Measurements from ENCODE around the gene FAM184B.

FAM184B gene

DNA sequence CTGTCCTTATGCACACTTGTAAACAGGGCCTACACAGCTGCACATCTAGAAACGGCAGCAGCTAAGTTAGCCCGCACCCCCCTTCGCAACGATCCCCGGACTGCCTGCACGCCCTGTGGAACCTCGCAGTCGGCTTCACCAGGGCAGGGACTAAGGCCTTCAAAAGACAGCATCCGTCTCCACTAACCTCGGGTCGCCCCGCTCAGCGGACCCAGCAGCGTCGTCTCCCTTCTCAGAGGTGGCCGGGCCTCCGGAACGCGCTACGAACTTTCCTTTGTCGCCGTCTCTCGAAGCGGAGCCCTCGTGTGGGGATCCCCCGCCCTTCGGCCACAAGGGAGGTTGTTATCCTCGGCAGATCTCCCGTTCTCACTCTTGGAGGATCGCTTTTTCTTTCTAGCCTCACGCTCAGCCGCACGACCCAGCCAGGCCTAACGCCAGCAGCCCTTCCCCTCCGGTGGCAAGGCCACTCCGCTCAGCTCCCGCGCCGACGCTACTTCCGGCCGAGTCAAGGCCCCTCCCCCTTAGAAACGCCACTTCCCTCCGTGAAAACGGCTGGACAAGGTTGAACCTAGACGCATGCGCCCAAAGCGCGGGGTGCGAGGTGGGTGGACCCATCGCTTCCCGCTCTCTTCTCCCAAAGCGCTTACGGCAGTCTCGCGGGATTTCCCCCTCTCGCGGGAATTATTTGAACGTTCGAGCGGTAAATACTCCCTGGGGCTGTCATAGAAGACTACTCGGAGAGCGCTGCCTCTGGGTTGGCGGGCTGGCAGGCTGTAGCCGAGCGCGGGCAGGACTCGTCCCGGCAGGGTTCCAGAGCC, 29.0 kb upstream of the FAM184B start, which contains the start of the genes DCAF16 and NCAPG (continued):
- TF ChIP-seq, protein P1, sequence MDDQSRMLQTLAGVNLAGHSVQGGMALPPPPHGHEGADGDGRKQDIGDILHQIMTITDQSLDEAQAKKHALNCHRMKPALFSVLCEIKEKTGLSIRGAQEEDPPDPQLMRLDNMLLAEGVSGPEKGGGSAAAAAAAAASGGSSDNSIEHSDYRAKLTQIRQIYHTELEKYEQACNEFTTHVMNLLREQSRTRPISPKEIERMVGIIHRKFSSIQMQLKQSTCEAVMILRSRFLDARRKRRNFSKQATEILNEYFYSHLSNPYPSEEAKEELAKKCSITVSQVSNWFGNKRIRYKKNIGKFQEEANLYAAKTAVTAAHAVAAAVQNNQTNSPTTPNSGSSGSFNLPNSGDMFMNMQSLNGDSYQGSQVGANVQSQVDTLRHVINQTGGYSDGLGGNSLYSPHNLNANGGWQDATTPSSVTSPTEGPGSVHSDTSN (CRISPR knock-in tag; IDR thresholded peaks at IDR 0.05) = peak; percentile 74
- TF ChIP-seq ZNF311 (tag by site-specific recombination; IDR thresholded peaks at IDR 0.05; ENCODE audit: borderline replicate concordance) (no peak), ZNF585B (tag by site-specific recombination; IDR thresholded peaks at IDR 0.05) (no peak), BCL11A (tag by site-specific recombination; IDR thresholded peaks at IDR 0.05; ENCODE audit: low read depth) (no peak), SP3 (tag by site-specific recombination; IDR thresholded peaks at IDR 0.05) (peak; percentile 56), KLF8 (tag by site-specific recombination; IDR thresholded peaks at IDR 0.05) (0 out of 2 replicates have a peak, but pooled peaks have one; percentile 48), ZNF501 (tag by site-specific recombination; IDR thresholded peaks at IDR 0.05) (peak; percentile 70), ZNF514 (tag by site-specific recombination; IDR thresholded peaks at IDR 0.05) (no peak), ZNF341 (tag by site-specific recombination; IDR thresholded peaks at IDR 0.05; ENCODE audit: low read depth) (peak; percentile 70), GLIS1 (tag by site-specific recombination; IDR thresholded peaks at IDR 0.05) (peak; percentile 41; the same call in 1 of the 2 replicates), ZNF629 (tag by site-specific recombination; IDR thresholded peaks at IDR 0.05) (peak; percentile 36; the same call in 1 of the 2 replicates), SP2 (tag by site-specific recombination; IDR thresholded peaks at IDR 0.05) (peak; percentile 89), ZNF610 (tag by site-specific recombination; IDR thresholded peaks at IDR 0.05; ENCODE audit: borderline replicate concordance) (no peak), REPIN1 (tag by site-specific recombination; IDR thresholded peaks at IDR 0.05; ENCODE audit: low read depth) (no peak), HOXA7 (CRISPR knock-in tag; IDR thresholded peaks at IDR 0.05; ENCODE audit: borderline replicate concordance) (no peak), ZNF555 (tag by site-specific recombination; conservative IDR thresholded peaks at IDR 0.05) (no peak), ZNF223 (tag by site-specific recombination; IDR thresholded peaks at IDR 0.05) (peak; percentile 51; the same call in 1 of the 2 replicates), OSR2 (tag by site-specific recombination; IDR thresholded peaks at IDR 0.05) (peak; percentile 24; the same call in 1 of the 2 replicates), SP7 (tag by site-specific recombination; IDR thresholded peaks at IDR 0.05) (peak; percentile 27; the same call in 1 of the 2 replicates), ZFP69B (tag by site-specific recombination; IDR thresholded peaks at IDR 0.05) (0 out of 2 replicates have a peak, but pooled peaks have one; percentile 43), ZFP41 (tag by site-specific recombination; IDR thresholded peaks at IDR 0.05; ENCODE audit: borderline replicate concordance) (no peak), ZNF843 (tag by site-specific recombination; IDR thresholded peaks at IDR 0.05) (peak; percentile 29; the same call in 1 of the 2 replicates), ZNF2 (tag by site-specific recombination; IDR thresholded peaks at IDR 0.05) (peak; percentile 69), ZBTB17 (tag by site-specific recombination; IDR thresholded peaks at IDR 0.05) (peak; percentile 67), ZNF391 (tag by site-specific recombination; IDR thresholded peaks at IDR 0.05; ENCODE audit: borderline replicate concordance, low read depth) (peak; percentile 31; the same call in 1 of the 2 replicates), ZIC2 (tag by site-specific recombination; IDR thresholded peaks at IDR 0.05) (peak; percentile 42; the same call in 1 of the 2 replicates), ZNF561 (tag by site-specific recombination; IDR thresholded peaks at IDR 0.05; ENCODE audit: borderline replicate concordance) (no peak)
- TF ChIP-seq, protein P2, sequence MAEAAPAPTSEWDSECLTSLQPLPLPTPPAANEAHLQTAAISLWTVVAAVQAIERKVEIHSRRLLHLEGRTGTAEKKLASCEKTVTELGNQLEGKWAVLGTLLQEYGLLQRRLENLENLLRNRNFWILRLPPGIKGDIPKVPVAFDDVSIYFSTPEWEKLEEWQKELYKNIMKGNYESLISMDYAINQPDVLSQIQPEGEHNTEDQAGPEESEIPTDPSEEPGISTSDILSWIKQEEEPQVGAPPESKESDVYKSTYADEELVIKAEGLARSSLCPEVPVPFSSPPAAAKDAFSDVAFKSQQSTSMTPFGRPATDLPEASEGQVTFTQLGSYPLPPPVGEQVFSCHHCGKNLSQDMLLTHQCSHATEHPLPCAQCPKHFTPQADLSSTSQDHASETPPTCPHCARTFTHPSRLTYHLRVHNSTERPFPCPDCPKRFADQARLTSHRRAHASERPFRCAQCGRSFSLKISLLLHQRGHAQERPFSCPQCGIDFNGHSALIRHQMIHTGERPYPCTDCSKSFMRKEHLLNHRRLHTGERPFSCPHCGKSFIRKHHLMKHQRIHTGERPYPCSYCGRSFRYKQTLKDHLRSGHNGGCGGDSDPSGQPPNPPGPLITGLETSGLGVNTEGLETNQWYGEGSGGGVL (tag by site-specific recombination; IDR thresholded peaks at IDR 0.05) = no peak
- TF ChIP-seq, protein P3, sequence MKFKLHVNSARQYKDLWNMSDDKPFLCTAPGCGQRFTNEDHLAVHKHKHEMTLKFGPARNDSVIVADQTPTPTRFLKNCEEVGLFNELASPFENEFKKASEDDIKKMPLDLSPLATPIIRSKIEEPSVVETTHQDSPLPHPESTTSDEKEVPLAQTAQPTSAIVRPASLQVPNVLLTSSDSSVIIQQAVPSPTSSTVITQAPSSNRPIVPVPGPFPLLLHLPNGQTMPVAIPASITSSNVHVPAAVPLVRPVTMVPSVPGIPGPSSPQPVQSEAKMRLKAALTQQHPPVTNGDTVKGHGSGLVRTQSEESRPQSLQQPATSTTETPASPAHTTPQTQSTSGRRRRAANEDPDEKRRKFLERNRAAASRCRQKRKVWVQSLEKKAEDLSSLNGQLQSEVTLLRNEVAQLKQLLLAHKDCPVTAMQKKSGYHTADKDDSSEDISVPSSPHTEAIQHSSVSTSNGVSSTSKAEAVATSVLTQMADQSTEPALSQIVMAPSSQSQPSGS (tag by site-specific recombination; IDR thresholded peaks at IDR 0.05; ENCODE audit: low read depth) = no peak
- TF ChIP-seq, protein P4, sequence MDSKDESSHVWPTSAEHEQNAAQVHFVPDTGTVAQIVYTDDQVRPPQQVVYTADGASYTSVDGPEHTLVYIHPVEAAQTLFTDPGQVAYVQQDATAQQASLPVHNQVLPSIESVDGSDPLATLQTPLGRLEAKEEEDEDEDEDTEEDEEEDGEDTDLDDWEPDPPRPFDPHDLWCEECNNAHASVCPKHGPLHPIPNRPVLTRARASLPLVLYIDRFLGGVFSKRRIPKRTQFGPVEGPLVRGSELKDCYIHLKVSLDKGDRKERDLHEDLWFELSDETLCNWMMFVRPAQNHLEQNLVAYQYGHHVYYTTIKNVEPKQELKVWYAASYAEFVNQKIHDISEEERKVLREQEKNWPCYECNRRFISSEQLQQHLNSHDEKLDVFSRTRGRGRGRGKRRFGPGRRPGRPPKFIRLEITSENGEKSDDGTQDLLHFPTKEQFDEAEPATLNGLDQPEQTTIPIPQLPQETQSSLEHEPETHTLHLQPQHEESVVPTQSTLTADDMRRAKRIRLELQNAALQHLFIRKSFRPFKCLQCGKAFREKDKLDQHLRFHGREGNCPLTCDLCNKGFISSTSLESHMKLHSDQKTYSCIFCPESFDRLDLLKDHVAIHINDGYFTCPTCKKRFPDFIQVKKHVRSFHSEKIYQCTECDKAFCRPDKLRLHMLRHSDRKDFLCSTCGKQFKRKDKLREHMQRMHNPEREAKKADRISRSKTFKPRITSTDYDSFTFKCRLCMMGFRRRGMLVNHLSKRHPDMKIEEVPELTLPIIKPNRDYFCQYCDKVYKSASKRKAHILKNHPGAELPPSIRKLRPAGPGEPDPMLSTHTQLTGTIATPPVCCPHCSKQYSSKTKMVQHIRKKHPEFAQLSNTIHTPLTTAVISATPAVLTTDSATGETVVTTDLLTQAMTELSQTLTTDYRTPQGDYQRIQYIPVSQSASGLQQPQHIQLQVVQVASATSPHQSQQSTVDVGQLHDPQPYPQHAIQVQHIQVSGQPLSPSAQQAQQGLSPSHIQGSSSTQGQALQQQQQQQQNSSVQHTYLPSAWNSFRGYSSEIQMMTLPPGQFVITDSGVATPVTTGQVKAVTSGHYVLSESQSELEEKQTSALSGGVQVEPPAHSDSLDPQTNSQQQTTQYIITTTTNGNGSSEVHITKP (tag by site-specific recombination; IDR thresholded peaks at IDR 0.05) = no peak
- TF ChIP-seq, protein P5, sequence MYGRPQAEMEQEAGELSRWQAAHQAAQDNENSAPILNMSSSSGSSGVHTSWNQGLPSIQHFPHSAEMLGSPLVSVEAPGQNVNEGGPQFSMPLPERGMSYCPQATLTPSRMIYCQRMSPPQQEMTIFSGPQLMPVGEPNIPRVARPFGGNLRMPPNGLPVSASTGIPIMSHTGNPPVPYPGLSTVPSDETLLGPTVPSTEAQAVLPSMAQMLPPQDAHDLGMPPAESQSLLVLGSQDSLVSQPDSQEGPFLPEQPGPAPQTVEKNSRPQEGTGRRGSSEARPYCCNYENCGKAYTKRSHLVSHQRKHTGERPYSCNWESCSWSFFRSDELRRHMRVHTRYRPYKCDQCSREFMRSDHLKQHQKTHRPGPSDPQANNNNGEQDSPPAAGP (tag by site-specific recombination; IDR thresholded peaks at IDR 0.05) = peak; percentile 42
